Measurements from ENCODE around the gene IGFALS.

IGFALS gene

GRCh38 chr16:1793578-1794220, at the start of gene IGFALS:
Gene IGFALS, minus strand, starts transcription at chr16:1793705. Its CDS starts 53 bp downstream, at chr16:1793652.
- no peak for DNase-seq (ENCODE audit: low spot score)

- DNase-seq (ENCODE audit: low spot score) = no peak
These were observed 46.0 kb upstream of the IGFALS start for GRCh38 chr16:1839554-1839953.

GRCh38 chr16:1834096-1834495, 40.6 kb upstream of the IGFALS start:
- no peak for DNase-seq (ENCODE audit: low spot score)

GRCh38 chr16:1832838-1833454, 39.4 kb upstream of the IGFALS start:
- DNase-seq (ENCODE audit: low spot score) = no peak

- no peak for DNase-seq (ENCODE audit: low spot score)
These were observed 37.9 kb upstream of the IGFALS start for GRCh38 chr16:1831186-1832075.

- DNase-seq (ENCODE audit: low spot score) = no peak
These were observed 36.7 kb upstream of the IGFALS start for GRCh38 chr16:1830213-1830612.

GRCh38 chr16:1828645-1829410, 35.3 kb upstream of the IGFALS start:
- peak; percentile 56 for DNase-seq (ENCODE audit: low spot score)

DNA sequence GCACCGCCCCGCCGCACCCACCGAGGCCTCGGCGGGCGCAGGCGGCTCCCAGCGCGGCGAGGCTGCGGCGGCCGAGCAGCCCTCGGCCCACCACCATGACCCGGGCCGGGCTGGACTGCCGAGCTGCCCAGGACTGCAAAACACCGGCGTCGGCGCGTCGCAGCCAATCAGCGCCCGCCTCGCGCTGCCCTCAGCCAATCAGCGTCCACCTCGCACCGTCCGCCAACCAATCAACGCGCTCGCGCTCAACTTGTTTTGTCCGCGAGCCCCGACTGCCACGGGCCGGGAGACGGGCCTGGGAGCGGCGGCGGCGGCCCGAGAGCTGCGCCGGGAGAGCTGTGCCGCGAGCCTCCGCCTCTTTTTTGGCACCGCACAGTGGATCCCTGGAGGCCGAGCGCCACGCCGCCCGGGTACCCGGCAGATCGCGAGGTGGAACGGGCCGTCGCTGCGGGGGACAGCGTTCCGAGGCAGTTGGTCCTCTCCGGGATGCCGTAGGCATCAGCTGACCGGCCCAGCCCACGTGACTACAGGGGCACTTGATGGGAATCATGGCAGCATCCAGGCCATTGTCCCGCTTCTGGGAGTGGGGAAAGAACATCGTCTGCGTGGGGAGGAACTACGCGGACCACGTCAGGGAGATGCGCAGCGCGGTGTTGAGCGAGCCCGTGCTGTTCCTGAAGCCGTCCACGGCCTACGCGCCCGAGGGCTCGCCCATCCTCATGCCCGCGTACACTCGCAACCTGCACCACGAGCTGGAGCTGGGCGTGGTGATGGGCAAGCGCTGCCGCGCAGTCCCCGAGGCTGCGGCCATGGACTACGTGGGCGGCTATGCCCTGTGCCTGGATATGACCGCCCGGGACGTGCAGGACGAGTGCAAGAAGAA, 33.4 kb upstream of the IGFALS start, which contains the start of the genes FAHD1 and HAGH:
Gene FAHD1 (plus strand): TSS at position 516 of the 883 bp plus-strand sequence. CDS start 33 bp downstream, at position 549.
Gene HAGH (minus strand): TSS at position 135 of the 883 bp plus-strand sequence. CDS start 38 bp downstream, at position 97.
- DNase-seq (ENCODE audit: low spot score) = peak; percentile 100

GRCh38 chr16:1825864-1826690, 32.6 kb upstream of the IGFALS start:
- DNase-seq (ENCODE audit: low spot score) = peak; percentile 35

GRCh38 chr16:1825381-1825863, 31.9 kb upstream of the IGFALS start:
- DNase-seq (ENCODE audit: low spot score) = no peak

- peak; percentile 57 for DNase-seq (ENCODE audit: low spot score)
These were observed 30.3 kb upstream of the IGFALS start for GRCh38 chr16:1823821-1824220.

GRCh38 chr16:1822801-1823200, 29.3 kb upstream of the IGFALS start:
- DNase-seq (ENCODE audit: low spot score) = no peak

DNA sequence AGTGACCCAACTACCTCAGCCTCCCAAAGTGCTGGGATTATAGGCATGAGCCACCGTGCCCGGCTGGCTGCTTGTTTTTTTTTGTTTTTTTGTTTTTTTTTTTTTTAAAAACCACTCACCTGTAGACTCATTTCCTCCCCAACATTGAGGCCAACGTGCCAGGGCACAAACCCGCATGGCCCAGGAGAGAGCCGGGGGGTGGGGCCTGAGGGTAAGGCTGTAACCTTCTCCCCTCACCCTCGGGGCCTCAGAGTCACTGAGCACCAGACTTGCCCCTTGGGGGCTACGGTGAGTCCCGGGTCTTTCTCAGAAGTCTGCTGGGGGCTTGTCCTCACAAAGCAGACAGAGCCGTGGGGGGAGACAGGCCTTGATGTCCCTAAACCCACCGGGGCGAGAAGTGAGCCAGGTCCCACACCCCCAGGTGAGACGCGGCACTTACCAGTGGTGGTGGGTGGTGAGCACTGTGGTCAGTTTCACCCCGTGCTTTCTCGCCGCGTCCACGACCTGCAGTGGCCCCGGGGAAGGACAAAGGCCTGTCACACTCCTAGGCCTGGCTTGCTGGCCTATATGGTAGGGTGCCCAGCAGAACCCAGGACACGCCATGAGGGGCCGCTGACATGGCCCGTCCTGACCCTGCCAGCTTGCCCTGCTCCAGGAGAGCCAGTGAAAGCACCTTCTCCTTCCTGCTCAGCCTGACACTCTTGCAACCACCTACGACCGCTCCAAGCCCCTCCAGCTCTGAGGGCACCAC, 28.5 kb upstream of the IGFALS start:
- DNase-seq (ENCODE audit: low spot score) = no peak

DNA sequence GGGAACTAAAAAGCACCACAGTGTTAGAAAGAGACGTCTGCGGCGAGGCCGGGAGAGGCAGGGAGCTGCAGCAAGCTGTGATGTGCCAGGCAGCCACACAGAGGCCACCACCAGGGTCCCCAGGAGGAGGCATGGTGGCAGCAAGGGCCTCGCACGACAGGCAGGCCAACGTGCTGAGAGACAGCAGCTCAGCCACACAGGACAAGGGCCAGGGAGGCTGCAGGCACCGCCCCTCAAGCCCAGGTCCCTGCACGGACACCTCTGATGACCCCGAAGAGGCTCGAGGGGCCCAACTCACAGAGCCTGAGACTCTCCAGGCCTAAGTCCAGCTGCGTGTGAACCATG, 27.4 kb upstream of the IGFALS start:
- no peak for DNase-seq (ENCODE audit: low spot score)

DNA sequence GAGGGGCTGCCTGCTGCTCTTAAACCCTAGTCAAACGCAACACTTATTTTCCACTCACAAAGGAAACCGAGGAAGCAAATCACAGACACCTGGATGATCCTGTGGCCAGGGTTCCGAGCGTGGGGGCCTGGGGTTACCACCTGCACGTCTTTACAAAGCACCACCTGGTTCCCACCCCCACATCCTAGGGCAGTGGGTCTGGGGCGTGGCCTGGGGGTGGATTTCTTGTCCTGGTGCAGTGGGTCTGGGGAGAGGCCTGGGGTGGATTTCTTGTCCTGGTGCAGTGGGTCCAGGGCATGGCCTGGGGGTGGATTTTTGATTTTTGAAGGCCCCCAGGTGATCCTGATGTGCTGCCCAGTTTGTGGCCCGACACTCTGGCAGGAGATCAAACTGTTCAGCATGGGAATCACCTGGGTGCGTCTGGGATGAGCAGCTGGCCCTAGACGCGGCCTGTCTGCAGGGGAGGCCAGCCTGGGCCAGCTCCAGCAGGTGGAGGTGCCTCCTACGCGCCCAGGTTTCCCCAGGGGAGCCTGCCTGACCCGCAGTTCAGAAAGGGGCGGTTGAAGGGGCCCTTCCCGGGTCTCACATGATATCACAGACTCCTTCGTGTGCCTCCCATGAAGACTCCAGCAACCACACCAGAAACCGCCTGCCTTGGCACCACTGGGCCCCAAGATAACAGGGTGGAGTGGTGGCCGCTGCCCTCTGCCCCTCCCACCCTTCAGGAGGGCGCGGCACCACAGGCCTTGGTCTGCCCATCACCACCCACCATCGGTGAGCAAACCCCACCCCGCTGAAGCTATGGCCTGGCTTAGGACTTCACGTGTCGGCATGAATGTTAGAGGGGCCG, 26.8 kb upstream of the IGFALS start:
- DNase-seq (ENCODE audit: low spot score) = no peak

DNA sequence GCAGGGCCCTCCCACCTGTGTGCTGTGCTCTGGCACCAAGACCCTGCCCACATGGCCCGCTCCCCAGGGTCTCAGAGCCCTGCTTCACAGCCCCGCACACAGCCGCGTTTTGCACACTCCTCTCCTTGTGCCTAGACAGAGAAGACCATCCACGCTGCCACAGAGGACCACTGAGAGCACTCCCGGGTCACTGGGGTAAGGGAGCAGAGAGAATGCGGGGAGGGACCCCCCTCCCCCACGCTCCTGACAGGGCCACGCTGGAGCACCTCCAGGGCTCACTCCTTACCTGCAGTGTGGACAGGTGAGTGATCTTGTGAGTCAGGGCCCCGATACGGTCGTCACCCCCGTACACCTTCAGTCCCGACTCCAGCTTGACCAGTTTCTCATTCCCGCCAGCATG, 26.1 kb upstream of the IGFALS start:
- no peak for DNase-seq (ENCODE audit: low spot score)

- no peak for DNase-seq (ENCODE audit: low spot score)
These were observed 25.5 kb upstream of the IGFALS start for GRCh38 chr16:1818873-1819525.
